Measurements from ENCODE around the gene ATAD3C. TPM values are rescaled to one million over a fixed set of nuclear protein-coding genes. Genes with fewer than 3 reads are reported as not detected.

The ATAD3C gene
- total RNA-seq, 1 experiment from 2014 or later, result 10.6 TPM

- peak; percentile 1; the same call in 1 of the 2 replicates for ATAC-seq
- no peaks in the 10 kb centered on the region for H3K36me3 ChIP-seq (ENCODE audit: control insufficient read depth, insufficient read depth, low read length)
- ChIA-PET POLR2A (interaction anchor here (0.5 to 0.6 kb wide), 2 partner anchors 124 to 475 kb away, joined by 4 to 11 read pairs; no protein-coding TSS in a partner anchor), CTCF (interaction anchor here (0.6 kb wide), 1 partner anchor 72 kb away, joined by 4 read pairs; no protein-coding TSS in a partner anchor)
- H3K4me3 ChIP-seq (ENCODE audit: low read depth in 2 of 2, low read length in 2 of 2), result peak overlapping the region; percentile 45 to 76
- in situ Hi-C loops (cut with HindIII; ENCODE audit: low pct_unique_long_range_greater_than_20kb, low sequenced_read_pairs), result no loop called here
- TF ChIP-seq POLR2AphosphoS5 (IDR thresholded peaks at IDR 0.05; ENCODE audit: low read depth, low read length), result no peak
- H3K27ac ChIP-seq (ENCODE audit: low read length), result peak overlapping the region; percentile 99
- H3K4me1 ChIP-seq (ENCODE audit: control insufficient read depth, insufficient read depth, low read length), result peaks cover 69% of the 10 kb centered on the region
- no peaks in the 10 kb centered on the region for H3K9me3 ChIP-seq (ENCODE audit: control insufficient read depth, insufficient read depth, low read depth, low read length)
- intact Hi-C loops (cut with micrococcal nuclease; ENCODE audit: unreplicated experiment), result no loop called here
- no peaks in the 10 kb centered on the region for H3K27me3 ChIP-seq (ENCODE audit: control insufficient read depth, insufficient read depth, low read length)
- DNase-seq (ENCODE audit: low read depth, low spot score), result no peak
- BruUV-seq (replicated peaks), result no TSS peak
Measured at GRCh38 chr1:1433804-1434130, 15.7 kb upstream of the ATAD3C start.

- in situ Hi-C loops (cut with HindIII; ENCODE audit: low pct_unique_long_range_greater_than_20kb, low sequenced_read_pairs) (no loop called here), intact Hi-C loops (cut with micrococcal nuclease; ENCODE audit: unreplicated experiment) (no loop called here)
- H3K4me3 ChIP-seq (ENCODE audit: low read depth in 2 of 2, low read length in 2 of 2), result peak overlapping the region; percentile 45 to 76
- ChIA-PET POLR2A (interaction anchor here (0.5 to 0.6 kb wide), 2 partner anchors 136 to 474 kb away, joined by 4 to 5 read pairs; no protein-coding TSS in a partner anchor), CTCF (interaction anchor here (0.6 kb wide), 1 partner anchor 71 kb away, joined by 4 read pairs; no protein-coding TSS in a partner anchor)
- no peaks in the 10 kb centered on the region for H3K9me3 ChIP-seq (ENCODE audit: control insufficient read depth, insufficient read depth, low read depth, low read length)
- DNase-seq (ENCODE audit: low read depth, low spot score) (no peak), ATAC-seq (no peak)
- peaks cover 67% of the 10 kb centered on the region for H3K4me1 ChIP-seq (ENCODE audit: control insufficient read depth, insufficient read depth, low read length)
- H3K36me3 ChIP-seq (ENCODE audit: control insufficient read depth, insufficient read depth, low read length), result no peaks in the 10 kb centered on the region
- peak overlapping the region; percentile 99 for H3K27ac ChIP-seq (ENCODE audit: low read length)
- no peaks in the 10 kb centered on the region for H3K27me3 ChIP-seq (ENCODE audit: control insufficient read depth, insufficient read depth, low read length)
- TF ChIP-seq SIN3A (IDR thresholded peaks at IDR 0.05; ENCODE audit: borderline replicate concordance, insufficient read depth, low read depth, low read length) (no peak), TCF7L2 (IDR thresholded peaks at IDR 0.05; ENCODE audit: low read depth, low read length) (peak; percentile 90), POLR2AphosphoS5 (IDR thresholded peaks at IDR 0.05; ENCODE audit: low read depth, low read length) (no peak; the same call in 1 of the 2 replicates)
- BruUV-seq (replicated peaks), result no TSS peak
Measured at GRCh38 chr1:1434131-1434823, 15.2 kb upstream of the ATAD3C start.

- no peaks in the 10 kb centered on the region; the same call in 1 of the 2 replicates for H3K36me3 ChIP-seq (ENCODE audit: control insufficient read depth, insufficient read depth, low read length)
- H3K4me1 ChIP-seq (ENCODE audit: control insufficient read depth, insufficient read depth, low read length), result peaks cover 62% of the 10 kb centered on the region
- no peaks in the 10 kb centered on the region for H3K9me3 ChIP-seq (ENCODE audit: control insufficient read depth, insufficient read depth, low read depth, low read length)
- intact Hi-C loops (cut with micrococcal nuclease; ENCODE audit: unreplicated experiment) (loop anchor here (5.0 kb wide), 1 partner anchor 32 kb away; no protein-coding TSS in a partner anchor), in situ Hi-C loops (cut with HindIII; ENCODE audit: low pct_unique_long_range_greater_than_20kb, low sequenced_read_pairs) (no loop called here)
- no peak for ATAC-seq
- H3K4me3 ChIP-seq (ENCODE audit: low read depth in 2 of 2, low read length in 2 of 2), result peak overlapping the region; percentile 45 to 76
- ChIA-PET POLR2A (interaction anchor here (0.5 kb wide), 1 partner anchor 137 kb away, joined by 5 read pairs; no protein-coding TSS in a partner anchor), CTCF (no interaction called here)
- no TSS peak for BruUV-seq (replicated peaks)
- no peak for TF ChIP-seq POLR2AphosphoS5 (IDR thresholded peaks at IDR 0.05; ENCODE audit: low read depth, low read length)
- no peak for TF ChIP-seq REST (IDR thresholded peaks at IDR 0.05; ENCODE audit: insufficient read depth in 1 of 2, low read depth in 2 of 2, low read length in 1 of 2)
- TF ChIP-seq CTCF (IDR thresholded peaks at IDR 0.05), result no peak
- no peak for TF ChIP-seq SIN3A (IDR thresholded peaks at IDR 0.05; ENCODE audit: borderline replicate concordance, insufficient read depth, low read depth, low read length)
- TF ChIP-seq TCF7L2 (IDR thresholded peaks at IDR 0.05; ENCODE audit: low read depth, low read length), result no peak
- peak overlapping the region; percentile 99 for H3K27ac ChIP-seq (ENCODE audit: low read length)
- H3K27me3 ChIP-seq (ENCODE audit: control insufficient read depth, insufficient read depth, low read length), result no peaks in the 10 kb centered on the region
- no peak for DNase-seq (ENCODE audit: low read depth, low spot score)
Measured at GRCh38 chr1:1434824-1435105, 14.7 kb upstream of the ATAD3C start.

All from Panc1 (cell line).